BLaER1 (cell line): Measurements from ENCODE around the gene SLC38A3.
"Not testable (repeated sequence)": the region's sequence is repeated elsewhere in the genome, so short reads cannot be mapped to it uniquely, and the experiment has no call there.

Experiments used
- H3K27ac ChIP-seq: shearing (Covaris generic); formaldehyde crosslinking; 2 replicates; pipeline ENCODE4 v1.8.1; 2022
- H3K27me3 ChIP-seq: shearing (Covaris generic); formaldehyde crosslinking; 2 replicates; pipeline ENCODE4 v1.8.1; 2022
- H3K36me3 ChIP-seq: shearing (Covaris generic); formaldehyde crosslinking; 2 replicates; pipeline ENCODE4 v1.8.1; 2022
- H3K4me1 ChIP-seq: shearing (Covaris generic); formaldehyde crosslinking; 2 replicates; pipeline ENCODE4 v1.8.1; 2022
- H3K4me2 ChIP-seq: shearing (Covaris generic); formaldehyde crosslinking; 2 replicates; pipeline ENCODE4 v1.8.1; 2022
- H3K4me3 ChIP-seq: shearing (Covaris generic); formaldehyde crosslinking; 2 replicates; pipeline ENCODE4 v1.8.1; 2022
- H3K9ac ChIP-seq: shearing (Covaris generic); formaldehyde crosslinking; 2 replicates; pipeline ENCODE4 v1.8.1; 2022
- H3K9me3 ChIP-seq: shearing (Covaris generic); formaldehyde crosslinking; 2 replicates; pipeline ENCODE4 v1.8.1; 2022
- H4K20me1 ChIP-seq: shearing (Covaris generic); formaldehyde crosslinking; 2 replicates; pipeline ENCODE4 v1.8.1; 2022
- Cebpa-rat ChIP-seq: shearing (Covaris generic); IDR thresholded peaks from 2 replicates; pipeline ENCODE4 v1.8.1; 2022

SLC38A3 gene

GRCh38 chr3:50207359-50208042, 2.4 kb downstream of the SLC38A3 start:
- Histone ChIP-seq H3K9me3 (no peaks in the 10 kb centered on the region), H3K27me3 (peaks cover 57% of the 10 kb centered on the region), H3K4me2 (no peak overlapping the region), H4K20me1 (peaks cover 27% of the 10 kb centered on the region), H3K9ac (no peak overlapping the region), H3K27ac (no peak overlapping the region), H3K36me3 (no peaks in the 10 kb centered on the region), H3K4me3 (no peak overlapping the region), H3K4me1 (peaks cover 38% of the 10 kb centered on the region)
- no peak for TF ChIP-seq Cebpa-rat

- Histone ChIP-seq H3K9ac (no peak overlapping the region), H4K20me1 (peaks cover 25% of the 10 kb centered on the region), H3K36me3 (no peaks in the 10 kb centered on the region), H3K4me2 (no peak overlapping the region), H3K27me3 (peaks cover 44% of the 10 kb centered on the region), H3K27ac (no peak overlapping the region), H3K4me1 (peaks cover 47% of the 10 kb centered on the region), H3K4me3 (no peak overlapping the region), H3K9me3 (no peaks in the 10 kb centered on the region)
- TF ChIP-seq Cebpa-rat = no peak
These were observed 3.7 kb downstream of the SLC38A3 start for GRCh38 chr3:50208677-50209344.

GRCh38 chr3:50210176-50210509, 5.1 kb downstream of the SLC38A3 start:
- H3K4me1 ChIP-seq = peaks cover 48% of the 10 kb centered on the region
- H3K36me3 ChIP-seq = no peaks in the 10 kb centered on the region
- peaks cover 17% of the 10 kb centered on the region for H4K20me1 ChIP-seq
- no peaks in the 10 kb centered on the region for H3K9me3 ChIP-seq
- H3K9ac ChIP-seq = no peak overlapping the region
- no peak overlapping the region for H3K4me2 ChIP-seq
- peaks cover 30% of the 10 kb centered on the region for H3K27me3 ChIP-seq
- H3K4me3 ChIP-seq = no peak overlapping the region
- TF ChIP-seq Cebpa-rat = no peak
- no peak overlapping the region for H3K27ac ChIP-seq

GRCh38 chr3:50210510-50211367, 5.7 kb downstream of the SLC38A3 start:
- H3K27me3 ChIP-seq = peaks cover 24% of the 10 kb centered on the region
- peaks cover 42% of the 10 kb centered on the region for H3K4me1 ChIP-seq
- no peak overlapping the region for H3K4me2 ChIP-seq
- H3K9me3 ChIP-seq = no peaks in the 10 kb centered on the region
- H4K20me1 ChIP-seq = peaks cover 11% of the 10 kb centered on the region
- H3K36me3 ChIP-seq = no peaks in the 10 kb centered on the region
- no peak for TF ChIP-seq Cebpa-rat
- H3K27ac ChIP-seq = no peak overlapping the region
- H3K9ac ChIP-seq = no peak overlapping the region
- H3K4me3 ChIP-seq = no peak overlapping the region

- not testable (repeated sequence) for H3K4me3 ChIP-seq, H3K9me3 ChIP-seq, H3K4me2 ChIP-seq, H3K27ac ChIP-seq, H3K36me3 ChIP-seq, H3K9ac ChIP-seq, H4K20me1 ChIP-seq
- Histone ChIP-seq H3K4me1 (peaks cover 36% of the 10 kb centered on the region), H3K27me3 (peaks cover 18% of the 10 kb centered on the region)
These were observed 6.3 kb downstream of the SLC38A3 start for GRCh38 chr3:50211368-50211717.

- H3K4me2 ChIP-seq = no peak overlapping the region
- H4K20me1 ChIP-seq = no peaks in the 10 kb centered on the region; the same call in 1 of the 2 replicates
- H3K4me1 ChIP-seq = peaks cover 32% of the 10 kb centered on the region
- no peaks in the 10 kb centered on the region for H3K36me3 ChIP-seq
- H3K27ac ChIP-seq = no peak overlapping the region
- peaks cover 12% of the 10 kb centered on the region for H3K27me3 ChIP-seq
- H3K4me3 ChIP-seq = no peak overlapping the region
- TF ChIP-seq Cebpa-rat = no peak
- H3K9ac ChIP-seq = no peak overlapping the region
- no peaks in the 10 kb centered on the region for H3K9me3 ChIP-seq
These were observed 6.9 kb downstream of the SLC38A3 start for GRCh38 chr3:50211930-50212329.

GRCh38 chr3:50212502-50212901, 7.4 kb downstream of the SLC38A3 start:
- Histone ChIP-seq H3K4me3 (no peak overlapping the region), H3K9me3 (no peaks in the 10 kb centered on the region), H3K9ac (no peak overlapping the region), H4K20me1 (no peaks in the 10 kb centered on the region; the same call in 1 of the 2 replicates), H3K36me3 (no peaks in the 10 kb centered on the region), H3K27ac (no peak overlapping the region), H3K4me1 (peaks cover 32% of the 10 kb centered on the region), H3K27me3 (peaks cover 7% of the 10 kb centered on the region), H3K4me2 (no peak overlapping the region)
- TF ChIP-seq Cebpa-rat = no peak

- Histone ChIP-seq H3K27ac (peak overlapping the region; percentile 56), H3K27me3 (peaks cover 2% of the 10 kb centered on the region), H3K36me3 (no peaks in the 10 kb centered on the region), H3K4me1 (peaks cover 32% of the 10 kb centered on the region), H3K4me3 (no peak overlapping the region), H3K9ac (peak overlapping the region; percentile 57), H3K4me2 (peak overlapping the region; percentile 55), H3K9me3 (no peaks in the 10 kb centered on the region), H4K20me1 (no peaks in the 10 kb centered on the region)
- no peak for TF ChIP-seq Cebpa-rat
These were observed 7.9 kb downstream of the SLC38A3 start for GRCh38 chr3:50212971-50213370.

GRCh38 chr3:50213373-50213772, 8.3 kb downstream of the SLC38A3 start:
- H3K27ac ChIP-seq = peak overlapping the region; percentile 56
- TF ChIP-seq Cebpa-rat = no peak
- no peak overlapping the region for H3K4me3 ChIP-seq
- H3K4me2 ChIP-seq = peak overlapping the region; percentile 55
- H3K27me3 ChIP-seq = no peaks in the 10 kb centered on the region; the same call in 1 of the 2 replicates
- no peaks in the 10 kb centered on the region for H3K36me3 ChIP-seq
- H3K9ac ChIP-seq = peak overlapping the region; percentile 57
- no peaks in the 10 kb centered on the region for H4K20me1 ChIP-seq
- no peaks in the 10 kb centered on the region for H3K9me3 ChIP-seq
- peaks cover 32% of the 10 kb centered on the region for H3K4me1 ChIP-seq

GRCh38 chr3:50214824-50215223, 9.8 kb downstream of the SLC38A3 start:
- no peaks in the 10 kb centered on the region for H3K9me3 ChIP-seq
- no peak overlapping the region for H3K4me2 ChIP-seq
- peaks cover 24% of the 10 kb centered on the region for H3K4me1 ChIP-seq
- no peak overlapping the region for H3K9ac ChIP-seq
- no peaks in the 10 kb centered on the region for H3K36me3 ChIP-seq
- TF ChIP-seq Cebpa-rat = no peak
- H4K20me1 ChIP-seq = no peaks in the 10 kb centered on the region
- H3K4me3 ChIP-seq = no peak overlapping the region
- no peaks in the 10 kb centered on the region for H3K27me3 ChIP-seq
- no peak overlapping the region for H3K27ac ChIP-seq
